KMS-11 (cell line): ENCODE measurements around the gene FOXC2.

ENCODE experiments used
- H2AFZ ChIP-seq: fragments of 200-600 bp; sonication (generic); 2 replicates; pipeline ENCODE4 v1.6.1; 2016; ENCODE audit warnings: antibody characterized with exemption, mixed run types, low read depth
- H3K27ac ChIP-seq: fragments of 200-600 bp; sonication (generic); 2 replicates; pipeline ENCODE4 v1.6.1; 2016; ENCODE audit warnings: mild to moderate bottlenecking, mixed run types
- H3K27me3 ChIP-seq: fragments of 200-600 bp; sonication (generic); 2 replicates; pipeline ENCODE4 v1.6.1; 2017; ENCODE audit warnings: mild to moderate bottlenecking, low read depth, mixed run types, moderate library complexity; ENCODE audit not compliant: insufficient read depth
- H3K36me3 ChIP-seq: fragments of 200-600 bp; sonication (generic); 2 replicates; pipeline ENCODE4 v1.6.1; 2017; ENCODE audit warnings: mild to moderate bottlenecking, mixed run types; ENCODE audit not compliant: insufficient read depth
- H3K4me1 ChIP-seq: fragments of 200-600 bp; sonication (generic); 2 replicates; pipeline ENCODE4 v1.6.1; 2016; ENCODE audit warnings: mild to moderate bottlenecking, low read depth, mixed run types; ENCODE audit not compliant: poor library complexity, severe bottlenecking
- H3K4me2 ChIP-seq: fragments of 200-600 bp; sonication (generic); 2 replicates; pipeline ENCODE4 v1.7.0; 2016; ENCODE audit warnings: mild to moderate bottlenecking, mixed run types
- H3K4me3 ChIP-seq: fragments of 200-600 bp; sonication (generic); IDR thresholded peaks from 2 replicates; pipeline ENCODE4 v1.6.1; 2017; ENCODE audit warnings: low read depth, low read length, mixed read lengths; ENCODE audit not compliant: insufficient read depth
- H3K79me2 ChIP-seq: fragments of 200-600 bp; sonication (generic); 2 replicates; pipeline ENCODE4 v1.6.1; 2016; ENCODE audit warnings: low read depth, mixed run types; ENCODE audit not compliant: insufficient read depth
- H3K9ac ChIP-seq: fragments of 200-600 bp; sonication (generic); 2 replicates; pipeline ENCODE4 v1.6.1; 2016; ENCODE audit warnings: mild to moderate bottlenecking, mixed run types
- H4K20me1 ChIP-seq: fragments of 200-600 bp; sonication (generic); 2 replicates; pipeline ENCODE4 v1.6.1; 2016; ENCODE audit warnings: mild to moderate bottlenecking, mixed run types; ENCODE audit not compliant: insufficient read depth
- CTCF ChIP-seq: fragments of 200-600 bp; sonication (generic); conservative IDR thresholded peaks from 2 replicates; pipeline ENCODE4 v1.6.1; 2017; ENCODE audit warnings: low read depth, mild to moderate bottlenecking, antibody characterized with exemption, low read length, moderate library complexity, mixed read lengths

The FOXC2 gene

GRCh38 chr16:86577314-86577971 is 10.8 kb downstream of the FOXC2 start:
- no peak overlapping the region for H3K4me2 ChIP-seq
- no peak overlapping the region for H3K9ac ChIP-seq
- H2AFZ ChIP-seq, result no peak overlapping the region
- no peak overlapping the region for H3K27ac ChIP-seq
- H4K20me1 ChIP-seq, result no peaks in the 10 kb centered on the region
- H3K79me2 ChIP-seq, result no peaks in the 10 kb centered on the region
- no peaks in the 10 kb centered on the region for H3K4me1 ChIP-seq
- H3K4me3 ChIP-seq, result no peak overlapping the region
- peaks cover 4% of the 10 kb centered on the region; the same call in 1 of the 2 replicates for H3K27me3 ChIP-seq
- H3K36me3 ChIP-seq, result no peaks in the 10 kb centered on the region
- no peak for TF ChIP-seq CTCF

- Histone ChIP-seq H3K9ac (no peak within 1 kb of the TSS), H2AFZ (no peak within 1 kb of the TSS), H3K4me2 (no peak within 1 kb of the TSS), H3K4me3 (no peak within 1 kb of the TSS), H4K20me1 (no peaks in the 10 kb centered on the region), H3K4me1 (no peaks in the 10 kb centered on the region), H3K36me3 (no peaks in the 10 kb centered on the region), H3K79me2 (no peaks in the 10 kb centered on the region), H3K27ac (no peak within 1 kb of the TSS), H3K27me3 (peaks cover 4% of the 10 kb centered on the region; the same call in 1 of the 2 replicates)
- no peak for TF ChIP-seq CTCF
Observed at GRCh38 chr16:86578061-86578599, 11.5 kb downstream of the FOXC2 start, which contains the start of gene FOXL1. Gene FOXL1 (plus strand): TSS chr16:86578549. CDS start chr16:86578724, 175 bp downstream.

GRCh38 chr16:86578611-86579267 is 12.1 kb downstream of the FOXC2 start:
- no peak overlapping the region for H3K4me3 ChIP-seq
- H4K20me1 ChIP-seq, result no peaks in the 10 kb centered on the region
- no peak overlapping the region for H3K27ac ChIP-seq
- no peak overlapping the region for H2AFZ ChIP-seq
- no peak overlapping the region for H3K9ac ChIP-seq
- H3K4me1 ChIP-seq, result no peaks in the 10 kb centered on the region
- no peaks in the 10 kb centered on the region for H3K79me2 ChIP-seq
- no peak for TF ChIP-seq CTCF
- no peaks in the 10 kb centered on the region for H3K36me3 ChIP-seq
- H3K27me3 ChIP-seq, result peaks cover 4% of the 10 kb centered on the region; the same call in 1 of the 2 replicates
- H3K4me2 ChIP-seq, result no peak overlapping the region

- no peak for TF ChIP-seq CTCF
- no peak overlapping the region for H3K4me3 ChIP-seq
- no peaks in the 10 kb centered on the region for H3K79me2 ChIP-seq
- no peak overlapping the region for H3K4me2 ChIP-seq
- no peak overlapping the region for H2AFZ ChIP-seq
- no peaks in the 10 kb centered on the region for H4K20me1 ChIP-seq
- no peaks in the 10 kb centered on the region for H3K36me3 ChIP-seq
- H3K27me3 ChIP-seq, result peaks cover 4% of the 10 kb centered on the region; the same call in 1 of the 2 replicates
- no peak overlapping the region for H3K9ac ChIP-seq
- H3K27ac ChIP-seq, result no peak overlapping the region
- no peaks in the 10 kb centered on the region for H3K4me1 ChIP-seq
Observed at GRCh38 chr16:86579268-86580062, 12.8 kb downstream of the FOXC2 start.
